HuH-7.5 (cell line): Measurements from ENCODE around the gene RNU1-1.
"Not testable (repeated sequence)": the region's sequence is repeated elsewhere in the genome, so short reads cannot be mapped to it uniquely, and the experiment has no call there.

Experiments
- DNase-seq: peaks from one replicate; pipeline ENCODE4 v3.0.0; 2011; ENCODE audit warnings: low spot score

The RNU1-1 gene

GRCh38 chr1:16514107-16515055 lies at the start of gene RNU1-1:
TSS of gene RNU1-1 (minus strand) at chr1:16514285.
- DNase-seq: not testable (repeated sequence)

- DNase-seq: not testable (repeated sequence)
These were observed 47.0 kb upstream of the RNU1-1 start for GRCh38 chr1:16561035-16561434.

GRCh38 chr1:16560498-16560897 lies 46.4 kb upstream of the RNU1-1 start:
- not testable (repeated sequence) for DNase-seq

GRCh38 chr1:16559688-16560087 lies 45.6 kb upstream of the RNU1-1 start:
- DNase-seq: not testable (repeated sequence)

- DNase-seq: not testable (repeated sequence)
These were observed 42.9 kb upstream of the RNU1-1 start for GRCh38 chr1:16557034-16557433.

GRCh38 chr1:16553244-16553643 lies 39.2 kb upstream of the RNU1-1 start:
- DNase-seq: not testable (repeated sequence)

GRCh38 chr1:16550212-16550918 lies 36.3 kb upstream of the RNU1-1 start:
- not testable (repeated sequence) for DNase-seq

- not testable (repeated sequence) for DNase-seq
These were observed 35.5 kb upstream of the RNU1-1 start for GRCh38 chr1:16549545-16549944.

- DNase-seq: not testable (repeated sequence)
These were observed 33.6 kb upstream of the RNU1-1 start for GRCh38 chr1:16547502-16548241.

GRCh38 chr1:16545682-16546095 lies 31.6 kb upstream of the RNU1-1 start:
- not testable (repeated sequence) for DNase-seq

GRCh38 chr1:16540421-16540893 lies 26.4 kb upstream of the RNU1-1 start:
- not testable (repeated sequence) for DNase-seq

GRCh38 chr1:16537528-16537927 lies 23.4 kb upstream of the RNU1-1 start:
- DNase-seq: not testable (repeated sequence)

GRCh38 chr1:16536796-16537195 lies 22.7 kb upstream of the RNU1-1 start:
- DNase-seq: not testable (repeated sequence)

GRCh38 chr1:16535898-16536297 lies 21.8 kb upstream of the RNU1-1 start:
- not testable (repeated sequence) for DNase-seq

GRCh38 chr1:16535487-16535886 lies 21.4 kb upstream of the RNU1-1 start:
- DNase-seq: not testable (repeated sequence)

- DNase-seq: not testable (repeated sequence)
These were observed 20.9 kb upstream of the RNU1-1 start for GRCh38 chr1:16534829-16535456.

- not testable (repeated sequence) for DNase-seq
These were observed 20.2 kb upstream of the RNU1-1 start for GRCh38 chr1:16534239-16534828.

GRCh38 chr1:16532235-16532991 lies 18.3 kb upstream of the RNU1-1 start:
- DNase-seq: not testable (repeated sequence)

- DNase-seq: not testable (repeated sequence)
These were observed 14.3 kb upstream of the RNU1-1 start for GRCh38 chr1:16528338-16528737.

GRCh38 chr1:16525769-16526168 lies 11.7 kb upstream of the RNU1-1 start:
- not testable (repeated sequence) for DNase-seq
